ENCODE data around the gene ANKRD29. TPM values are rescaled to one million over a fixed set of nuclear protein-coding genes. Genes with fewer than 3 reads are reported as not detected.

Gene ANKRD29
- total RNA-seq, 2 donors from 2014 or later, result not detected

DNA sequence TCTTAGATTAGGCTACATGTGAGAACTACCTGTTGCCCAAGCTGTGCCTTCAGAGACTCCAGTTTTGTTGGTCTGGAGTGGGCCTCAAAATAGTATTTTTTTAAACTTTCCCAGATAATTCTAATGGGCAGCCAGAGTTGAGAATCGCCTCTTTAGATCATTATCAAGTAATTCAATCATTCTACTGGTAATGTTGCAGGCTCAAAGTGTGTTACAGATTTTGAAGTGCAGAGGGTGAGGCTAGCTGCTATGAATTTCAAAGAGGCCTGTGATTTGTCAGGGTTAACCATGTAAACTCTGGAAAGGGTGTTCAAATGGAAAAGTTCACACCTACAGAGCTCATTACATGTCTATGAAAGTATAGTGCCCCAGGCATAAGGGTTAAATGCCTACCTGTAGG is 30.1 kb downstream of the ANKRD29 start:
- Mint-ChIP-seq H3K4me3 (no peak overlapping the region), H3K36me3 (ENCODE audit: insufficient read depth in 2 of 2) (no peaks in the 10 kb centered on the region), H3K27me3 (ENCODE audit: low read depth) (no peaks in the 10 kb centered on the region), H3K4me1 (ENCODE audit: low read depth) (peaks cover 9% of the 10 kb centered on the region), H3K9me3 (no peaks in the 10 kb centered on the region), H3K27ac (no peak overlapping the region)
- DNase-seq (no peak), ATAC-seq (replicated peaks in 1 of 2) (no peak)

DNA sequence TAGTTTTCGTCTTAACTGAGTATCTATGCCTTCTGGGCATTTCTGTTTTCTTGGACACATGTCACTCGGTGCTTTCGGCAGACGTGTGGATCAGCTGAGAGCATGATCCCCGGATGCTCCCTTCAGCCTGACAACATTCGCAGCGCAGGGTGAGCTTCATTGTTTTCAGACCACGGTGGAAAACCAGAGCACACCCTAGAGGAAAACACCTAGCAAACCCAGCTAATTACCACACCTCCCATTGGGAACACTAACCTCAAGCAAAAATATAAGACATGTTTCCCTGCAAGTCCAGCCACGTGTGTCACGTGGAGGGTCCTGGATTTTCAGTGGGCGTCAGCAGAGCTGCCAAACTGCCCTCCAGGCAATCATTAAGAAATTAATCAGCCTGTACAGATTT is 31.0 kb downstream of the ANKRD29 start:
- no peak overlapping the region for H3K27ac Mint-ChIP-seq
- H3K36me3 Mint-ChIP-seq (ENCODE audit: insufficient read depth in 2 of 2), result no peaks in the 10 kb centered on the region
- H3K4me3 Mint-ChIP-seq, result no peak overlapping the region
- no peak for DNase-seq
- H3K27me3 Mint-ChIP-seq (ENCODE audit: low read depth), result no peaks in the 10 kb centered on the region
- peaks cover 15% of the 10 kb centered on the region for H3K4me1 Mint-ChIP-seq (ENCODE audit: low read depth)
- no peaks in the 10 kb centered on the region for H3K9me3 Mint-ChIP-seq
- no peak for ATAC-seq (replicated peaks in 1 of 2)

DNA sequence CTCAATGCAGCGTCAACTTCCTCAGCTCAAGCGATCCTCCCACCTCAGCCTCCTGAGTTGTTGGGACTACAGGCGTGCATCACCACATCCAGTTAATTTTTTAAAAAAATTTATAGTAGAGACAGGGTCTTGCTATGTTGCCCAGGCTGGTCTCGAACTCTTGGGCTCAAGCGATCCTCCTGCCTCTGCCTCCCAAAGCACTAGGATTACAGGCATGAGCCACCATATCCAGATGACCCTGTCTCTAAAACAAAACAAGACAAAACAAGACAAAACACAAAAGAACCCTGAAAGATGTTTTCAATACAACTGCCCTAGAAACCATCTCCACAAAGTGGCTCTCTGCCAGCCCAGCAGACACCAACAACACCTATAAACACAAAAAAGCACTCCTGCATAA is 31.4 kb downstream of the ANKRD29 start:
- H3K36me3 Mint-ChIP-seq (ENCODE audit: insufficient read depth in 2 of 2), result no peaks in the 10 kb centered on the region
- DNase-seq (no peak), ATAC-seq (replicated peaks in 1 of 2) (no peak)
- H3K9me3 Mint-ChIP-seq, result no peaks in the 10 kb centered on the region
- H3K4me3 Mint-ChIP-seq, result no peak overlapping the region
- no peak overlapping the region for H3K27ac Mint-ChIP-seq
- H3K4me1 Mint-ChIP-seq (ENCODE audit: low read depth), result peaks cover 20% of the 10 kb centered on the region
- H3K27me3 Mint-ChIP-seq (ENCODE audit: low read depth), result no peaks in the 10 kb centered on the region

DNA sequence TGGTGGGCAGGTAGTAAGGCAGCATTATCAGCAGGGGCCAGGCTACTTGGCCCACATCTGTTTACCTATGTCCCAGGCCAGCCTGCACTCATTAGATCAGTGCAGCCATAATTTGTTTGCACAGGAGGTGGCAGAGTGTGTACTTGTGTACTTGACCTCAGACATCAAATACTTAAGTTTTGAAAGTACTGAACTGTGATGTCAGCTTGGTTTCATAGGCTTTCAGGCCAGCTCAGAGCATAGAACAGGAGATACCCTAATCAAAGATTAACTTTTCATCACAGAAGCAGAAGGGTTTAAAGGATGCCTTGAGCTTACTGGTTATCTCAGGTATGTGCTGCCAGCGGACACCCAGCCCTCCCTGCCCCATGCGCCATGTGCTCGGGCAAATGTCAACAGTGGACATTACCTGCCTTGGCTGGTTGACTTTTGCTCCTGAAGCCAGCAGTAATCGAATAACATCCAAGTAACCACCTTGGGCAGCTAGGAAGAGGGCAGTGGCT is 33.2 kb downstream of the ANKRD29 start:
- Mint-ChIP-seq H3K27ac (no peak overlapping the region), H3K36me3 (ENCODE audit: insufficient read depth in 2 of 2) (no peaks in the 10 kb centered on the region), H3K27me3 (ENCODE audit: low read depth) (no peaks in the 10 kb centered on the region), H3K4me3 (no peak overlapping the region), H3K4me1 (ENCODE audit: low read depth) (peaks cover 16% of the 10 kb centered on the region), H3K9me3 (no peaks in the 10 kb centered on the region)
- DNase-seq (no peak), ATAC-seq (replicated peaks in 1 of 2) (peak; percentile 25 to 53)

DNA sequence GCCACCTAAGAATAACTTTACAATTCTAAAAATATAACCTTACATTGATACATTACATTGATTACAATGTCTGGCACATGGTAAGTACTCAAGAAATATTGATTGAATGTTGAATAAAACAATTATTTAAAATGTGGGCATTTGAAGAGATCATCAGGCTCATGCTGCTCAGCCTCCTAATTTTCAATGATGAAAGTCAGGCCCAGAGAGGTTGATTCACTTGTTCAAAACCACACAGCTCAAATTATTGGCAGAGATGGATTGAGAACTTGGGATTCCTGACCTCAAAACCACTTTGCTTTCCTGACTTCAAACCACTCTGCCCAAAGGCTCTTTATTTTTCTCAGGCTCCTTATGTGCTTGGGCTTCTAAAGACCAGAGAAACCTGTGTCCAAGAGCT is 34.7 kb downstream of the ANKRD29 start:
- Mint-ChIP-seq H3K27me3 (ENCODE audit: low read depth) (no peaks in the 10 kb centered on the region), H3K9me3 (no peaks in the 10 kb centered on the region), H3K4me1 (ENCODE audit: low read depth) (peaks cover 14% of the 10 kb centered on the region), H3K4me3 (no peak overlapping the region), H3K27ac (no peak overlapping the region), H3K36me3 (ENCODE audit: insufficient read depth in 2 of 2) (no peaks in the 10 kb centered on the region)
- DNase-seq (no peak), ATAC-seq (replicated peaks in 1 of 2) (no peak)

DNA sequence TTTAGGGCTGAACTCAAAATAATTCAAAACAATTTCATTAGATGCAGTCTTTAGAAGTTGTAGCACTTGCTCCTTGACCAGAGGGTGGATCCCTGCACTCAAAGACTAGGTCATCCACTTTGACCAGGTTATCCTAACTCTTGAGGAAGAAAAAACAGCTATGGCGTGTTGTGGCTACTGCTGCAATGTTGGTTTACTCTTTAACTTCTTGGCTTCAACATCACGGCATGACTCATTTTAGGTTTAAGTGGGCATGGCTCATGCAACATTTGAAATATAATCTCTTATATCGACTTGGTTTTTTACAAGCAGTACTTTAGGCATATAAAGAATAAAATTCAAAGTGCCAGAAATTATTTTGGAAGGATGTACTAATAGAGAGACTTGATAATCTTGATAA is 35.4 kb downstream of the ANKRD29 start:
- Mint-ChIP-seq H3K9me3 (no peaks in the 10 kb centered on the region), H3K4me1 (ENCODE audit: low read depth) (peaks cover 14% of the 10 kb centered on the region), H3K36me3 (ENCODE audit: insufficient read depth in 2 of 2) (no peaks in the 10 kb centered on the region), H3K27ac (no peak overlapping the region), H3K27me3 (ENCODE audit: low read depth) (peaks cover under 1% of the 10 kb centered on the region), H3K4me3 (no peak overlapping the region)
- ATAC-seq (replicated peaks in 1 of 2) (no peak), DNase-seq (no peak)

DNA sequence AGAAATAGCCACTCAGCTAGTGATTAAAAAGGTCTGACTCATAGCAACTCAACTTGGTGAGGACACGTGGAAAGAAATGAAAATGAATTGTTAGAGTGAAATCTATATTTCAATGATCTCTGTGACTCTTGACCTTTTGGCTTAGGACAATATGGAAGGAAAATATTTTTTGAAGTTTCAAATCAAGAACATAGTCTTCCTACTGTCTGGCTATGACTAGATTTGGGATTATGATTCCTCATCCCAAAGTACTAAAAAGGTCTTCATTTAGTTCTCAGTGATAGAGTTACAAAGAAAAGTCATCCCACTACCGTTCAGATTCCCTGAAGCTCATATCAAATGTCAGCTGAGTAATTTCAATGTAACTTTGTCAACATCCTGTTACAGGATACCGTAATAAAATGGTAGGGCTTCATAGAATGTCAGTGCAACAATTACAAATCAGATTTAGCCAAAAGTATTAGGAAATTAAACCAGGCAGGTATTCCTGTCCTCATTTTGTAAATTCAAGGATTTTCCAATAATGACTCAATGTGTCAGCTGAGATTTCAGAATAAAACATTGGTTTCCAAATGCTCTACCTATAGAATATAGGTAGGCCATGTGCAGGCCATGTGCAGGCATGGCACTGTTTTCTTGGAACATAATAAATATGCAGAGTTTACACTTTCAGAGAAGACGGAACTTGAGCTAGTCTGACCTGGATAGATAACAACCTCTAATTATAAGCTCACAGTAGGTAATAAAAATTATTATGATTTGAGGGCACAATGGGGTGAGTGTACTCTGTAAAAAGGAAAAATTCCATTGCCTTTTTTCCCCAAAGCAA is 36.0 kb downstream of the ANKRD29 start:
- peaks cover 7% of the 10 kb centered on the region for H3K27me3 Mint-ChIP-seq (ENCODE audit: low read depth)
- no peak overlapping the region for H3K4me3 Mint-ChIP-seq
- no peak for DNase-seq
- ATAC-seq (replicated peaks in 1 of 2), result peak in 1 of 2 donors; percentile 50
- no peaks in the 10 kb centered on the region for H3K36me3 Mint-ChIP-seq (ENCODE audit: insufficient read depth in 2 of 2)
- no peaks in the 10 kb centered on the region for H3K9me3 Mint-ChIP-seq
- H3K27ac Mint-ChIP-seq, result no peak overlapping the region
- H3K4me1 Mint-ChIP-seq (ENCODE audit: low read depth), result peaks cover 18% of the 10 kb centered on the region

DNA sequence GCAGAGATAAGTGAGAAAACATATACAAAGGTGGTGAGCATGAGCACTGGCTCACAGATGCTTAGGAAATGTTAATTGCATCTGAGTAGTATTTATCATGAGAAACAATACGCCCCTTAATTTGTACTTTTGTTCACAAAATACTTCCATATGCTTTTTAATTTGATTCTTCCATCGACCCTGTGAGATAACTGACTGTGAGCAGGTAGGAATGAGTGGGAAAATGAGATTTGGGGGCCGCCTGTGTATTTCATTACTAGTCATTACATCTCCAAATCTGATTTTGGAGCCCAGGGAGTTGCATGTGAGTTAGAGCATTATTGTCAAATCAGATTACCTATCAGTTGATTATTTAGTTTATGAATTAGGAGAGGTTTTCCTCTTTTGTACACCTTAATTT is 39.7 kb downstream of the ANKRD29 start:
- no peak overlapping the region for H3K27ac Mint-ChIP-seq
- H3K9me3 Mint-ChIP-seq, result no peaks in the 10 kb centered on the region
- DNase-seq (no peak), ATAC-seq (replicated peaks in 1 of 2) (no peak)
- H3K36me3 Mint-ChIP-seq (ENCODE audit: insufficient read depth in 2 of 2), result no peaks in the 10 kb centered on the region
- peaks cover 18% of the 10 kb centered on the region for H3K4me1 Mint-ChIP-seq (ENCODE audit: low read depth)
- no peak overlapping the region for H3K4me3 Mint-ChIP-seq
- peaks cover 37% of the 10 kb centered on the region for H3K27me3 Mint-ChIP-seq (ENCODE audit: low read depth)

DNA sequence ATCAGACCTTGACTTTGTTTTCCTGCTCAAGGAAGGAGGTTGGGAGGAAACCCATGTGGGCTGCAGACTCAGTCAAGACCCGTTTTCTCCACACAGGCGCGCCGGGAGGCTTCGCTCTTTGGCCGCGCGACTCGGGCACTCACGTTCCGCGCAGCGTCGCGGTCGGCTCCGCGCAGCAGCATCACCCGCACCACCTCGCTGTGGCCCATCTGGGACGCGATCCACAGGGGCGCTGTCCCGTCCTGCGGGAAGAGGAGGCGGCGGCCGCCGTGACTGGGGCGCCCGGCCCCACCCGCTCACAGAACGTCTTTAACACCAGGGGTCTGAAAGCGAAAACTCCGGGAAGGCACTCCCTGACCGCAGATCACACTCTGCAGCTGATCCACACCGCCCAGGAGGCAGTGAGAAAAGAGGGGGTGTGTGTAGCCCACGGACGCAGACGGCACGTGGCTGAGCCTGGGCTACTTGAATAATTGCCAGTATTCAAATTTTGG is 43.3 kb downstream of the ANKRD29 start:
- ATAC-seq (replicated peaks in 1 of 2), result peak; percentile 61 to 64
- H3K4me3 Mint-ChIP-seq, result peak overlapping the region; percentile 69 to 70
- no peak overlapping the region for H3K27ac Mint-ChIP-seq
- peaks cover 48% of the 10 kb centered on the region for H3K27me3 Mint-ChIP-seq (ENCODE audit: low read depth)
- H3K36me3 Mint-ChIP-seq (ENCODE audit: insufficient read depth in 2 of 2), result no peaks in the 10 kb centered on the region
- peaks cover 5% of the 10 kb centered on the region for H3K4me1 Mint-ChIP-seq (ENCODE audit: low read depth)
- peak; percentile 5 to 7 for DNase-seq
- H3K9me3 Mint-ChIP-seq, result no peaks in the 10 kb centered on the region

DNA sequence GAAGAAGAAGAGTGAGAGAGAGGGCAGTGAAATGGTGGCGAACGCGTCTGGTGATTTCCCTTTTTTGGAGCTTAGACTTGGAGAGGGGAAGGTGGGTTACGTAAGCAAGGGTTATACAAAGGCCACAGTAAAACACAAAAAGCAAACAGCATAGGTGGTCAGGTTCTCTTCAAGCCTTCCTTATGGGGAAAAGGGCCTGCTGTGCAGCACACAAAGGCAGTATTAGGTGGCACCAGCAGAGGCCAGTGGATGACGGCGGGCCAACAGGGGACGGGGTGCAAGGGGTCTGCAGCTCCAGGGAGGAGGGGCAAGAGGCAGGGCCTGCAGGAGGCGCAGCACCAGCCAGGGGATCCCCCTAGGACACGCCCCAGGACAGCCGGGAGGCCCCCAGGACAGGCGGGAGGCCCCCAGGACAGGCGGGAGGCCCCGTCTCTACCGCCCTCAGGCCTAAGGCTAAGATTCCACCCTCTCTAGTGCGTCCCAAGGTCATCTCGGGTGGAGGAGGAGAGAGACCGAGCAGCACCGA is 43.8 kb downstream of the ANKRD29 start:
- H3K36me3 Mint-ChIP-seq (ENCODE audit: insufficient read depth in 2 of 2), result no peaks in the 10 kb centered on the region
- H3K27ac Mint-ChIP-seq, result no peak overlapping the region
- peaks cover 48% of the 10 kb centered on the region for H3K27me3 Mint-ChIP-seq (ENCODE audit: low read depth)
- peak overlapping the region; percentile 69 to 70 for H3K4me3 Mint-ChIP-seq
- H3K9me3 Mint-ChIP-seq, result no peaks in the 10 kb centered on the region
- peaks cover 5% of the 10 kb centered on the region for H3K4me1 Mint-ChIP-seq (ENCODE audit: low read depth)
- ATAC-seq (replicated peaks in 1 of 2), result peak; percentile 20 to 36
- DNase-seq, result no peak

DNA sequence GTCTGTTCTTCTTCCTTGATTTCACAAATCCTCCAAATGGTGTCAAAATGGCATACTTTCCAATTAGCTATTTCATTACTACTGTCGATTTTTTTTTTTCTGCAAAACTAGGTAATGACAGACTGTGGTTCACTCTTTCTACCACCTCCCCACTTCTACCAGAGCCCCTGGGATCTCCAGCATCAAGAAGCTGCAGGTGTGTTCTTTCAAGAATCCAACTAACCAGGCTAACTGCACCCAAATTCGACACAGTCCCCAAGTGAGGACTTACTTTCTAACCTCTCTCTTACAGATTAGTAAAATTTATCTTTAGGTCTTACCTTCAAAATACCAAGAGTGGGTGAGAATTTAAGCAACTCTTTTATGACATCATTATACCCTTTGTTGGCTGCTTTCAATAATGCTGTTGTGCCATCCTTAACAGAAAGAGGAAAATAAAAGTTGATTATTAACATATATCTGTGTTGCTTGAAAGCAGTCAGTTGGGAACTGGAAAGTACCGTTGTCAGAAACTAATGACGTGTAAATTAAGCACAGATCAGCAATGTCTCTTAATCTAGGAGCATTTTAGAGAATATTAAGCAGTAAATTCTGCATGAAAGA is 45.2 kb downstream of the ANKRD29 start:
- Mint-ChIP-seq H3K4me1 (ENCODE audit: low read depth) (peaks cover 5% of the 10 kb centered on the region), H3K4me3 (no peak overlapping the region), H3K36me3 (ENCODE audit: insufficient read depth in 2 of 2) (no peaks in the 10 kb centered on the region), H3K9me3 (no peaks in the 10 kb centered on the region), H3K27me3 (ENCODE audit: low read depth) (peaks cover 48% of the 10 kb centered on the region), H3K27ac (no peak overlapping the region)
- DNase-seq (no peak), ATAC-seq (replicated peaks in 1 of 2) (no peak)

DNA sequence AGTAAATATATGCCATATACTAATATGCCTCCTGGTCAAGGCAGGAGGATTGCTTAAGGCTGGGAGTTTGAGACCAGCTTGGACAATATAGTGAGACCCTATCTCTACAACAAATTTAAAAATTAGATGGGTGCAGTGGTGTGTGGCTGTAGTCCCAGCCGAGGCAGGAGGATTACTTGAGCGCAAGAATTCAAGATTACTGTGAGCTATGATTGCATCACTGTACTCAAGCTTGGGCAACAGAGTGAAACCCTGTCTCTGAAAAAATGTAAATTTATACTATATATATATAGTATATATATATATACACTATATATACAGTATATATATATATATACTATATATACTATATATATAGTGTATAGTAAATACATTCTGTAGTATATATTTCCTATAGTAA is 46.5 kb downstream of the ANKRD29 start:
- H3K9me3 Mint-ChIP-seq, result no peaks in the 10 kb centered on the region
- ATAC-seq (replicated peaks in 1 of 2) (no peak), DNase-seq (no peak)
- no peaks in the 10 kb centered on the region for H3K4me1 Mint-ChIP-seq (ENCODE audit: low read depth)
- H3K36me3 Mint-ChIP-seq (ENCODE audit: insufficient read depth in 2 of 2), result no peaks in the 10 kb centered on the region
- no peak overlapping the region for H3K4me3 Mint-ChIP-seq
- peaks cover 37% of the 10 kb centered on the region for H3K27me3 Mint-ChIP-seq (ENCODE audit: low read depth)
- no peak overlapping the region for H3K27ac Mint-ChIP-seq

DNA sequence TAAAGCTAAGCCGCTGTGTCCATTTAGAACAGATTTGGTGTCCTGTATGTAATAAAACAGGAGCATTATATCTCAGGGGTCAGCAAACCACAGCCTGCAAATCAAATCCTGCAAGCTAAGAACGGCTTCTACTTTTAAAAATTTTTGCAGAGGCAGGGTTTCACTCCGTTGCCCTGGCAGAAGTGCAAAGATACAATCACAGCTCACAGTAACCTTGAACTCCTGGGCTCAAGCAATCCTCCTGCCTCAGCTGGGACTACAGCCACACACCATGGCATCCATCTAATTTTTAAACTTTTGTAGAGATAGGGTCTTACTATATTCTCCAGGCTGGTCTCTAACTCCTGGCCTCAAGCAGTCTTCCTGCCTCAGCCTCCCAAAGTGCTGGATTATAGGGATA is 47.8 kb downstream of the ANKRD29 start:
- Mint-ChIP-seq H3K27me3 (ENCODE audit: low read depth) (peaks cover 24% of the 10 kb centered on the region), H3K27ac (no peak overlapping the region), H3K36me3 (ENCODE audit: insufficient read depth in 2 of 2) (no peaks in the 10 kb centered on the region), H3K4me1 (ENCODE audit: low read depth) (no peaks in the 10 kb centered on the region), H3K4me3 (no peak overlapping the region), H3K9me3 (no peaks in the 10 kb centered on the region)
- no peak for DNase-seq
- no peak for ATAC-seq (replicated peaks in 1 of 2)
